ENCODE measurements around the gene TDP2.

- TF ChIP-seq REST (IDR thresholded peaks at IDR 0.05; ENCODE audit: insufficient read depth in 1 of 2, low read depth in 2 of 2, low read length in 2 of 2) (no peak), POLR2AphosphoS5 (IDR thresholded peaks at IDR 0.05; ENCODE audit: low read depth, low read length) (no peak), TAF1 (IDR thresholded peaks at IDR 0.05; ENCODE audit: borderline replicate concordance, insufficient read depth, low read length) (no peak), SIN3A (IDR thresholded peaks at IDR 0.05; ENCODE audit: borderline replicate concordance, insufficient read depth, low read length) (no peak)
Observed at GRCh38 chr6:24648276-24648675, 18.4 kb downstream of the TDP2 start.

Data from PFSK-1 (cell line).